Esophagus muscularis mucosa (tissue), 3 donors: ENCODE measurements around the gene SLC2A13.

ENCODE experiments used
- CTCF ChIP-seq, 3 experiments: fragments of 200-600 bp in 2 of 3; fragments of 450-650 bp in 1 of 3; sonication (generic) in 2 of 3; IDR thresholded peaks; one replicate each; pipeline ENCODE4 v1.5.1; 2017 to 2019; ENCODE audit warnings: antibody characterized with exemption in 3 of 3, mild to moderate bottlenecking in 2 of 3, moderate library complexity in 1 of 3
- POLR2A ChIP-seq: fragments of 450-650 bp; IDR thresholded peaks from one replicate; pipeline ENCODE4 v1.6.1; 2017; ENCODE audit warnings: antibody characterized with exemption, moderate library complexity, mild to moderate bottlenecking, low read depth

GRCh38 chr12:39788239-39788638 is 317.6 kb downstream of the SLC2A13 start:
- TF ChIP-seq CTCF (IDR thresholded peaks at IDR 0.05): no peak
- TF ChIP-seq POLR2A: no peak
